A673 (cell line): ENCODE data around the gene LMAN1L.

Experiments used
- EZH2 ChIP-seq: fragments of 200-600 bp; sonication (generic); IDR thresholded peaks from 2 replicates; pipeline ENCODE4 v1.6.1; 2017; ENCODE audit warnings: borderline replicate concordance, low read depth, mild to moderate bottlenecking, mixed read lengths, antibody characterized with exemption, low read length; ENCODE audit not compliant: poor library complexity, severe bottlenecking
- TF ChIP-seq, protein P1 (sequence below): fragments of 300-800, 200-600 bp; sonication (generic); conservative IDR thresholded peaks from 2 replicates; pipeline ENCODE4 v1.5.1; 2017; ENCODE audit warnings: low read depth, mild to moderate bottlenecking, antibody characterized with exemption, low read length, moderate library complexity, mixed read lengths

DNA sequence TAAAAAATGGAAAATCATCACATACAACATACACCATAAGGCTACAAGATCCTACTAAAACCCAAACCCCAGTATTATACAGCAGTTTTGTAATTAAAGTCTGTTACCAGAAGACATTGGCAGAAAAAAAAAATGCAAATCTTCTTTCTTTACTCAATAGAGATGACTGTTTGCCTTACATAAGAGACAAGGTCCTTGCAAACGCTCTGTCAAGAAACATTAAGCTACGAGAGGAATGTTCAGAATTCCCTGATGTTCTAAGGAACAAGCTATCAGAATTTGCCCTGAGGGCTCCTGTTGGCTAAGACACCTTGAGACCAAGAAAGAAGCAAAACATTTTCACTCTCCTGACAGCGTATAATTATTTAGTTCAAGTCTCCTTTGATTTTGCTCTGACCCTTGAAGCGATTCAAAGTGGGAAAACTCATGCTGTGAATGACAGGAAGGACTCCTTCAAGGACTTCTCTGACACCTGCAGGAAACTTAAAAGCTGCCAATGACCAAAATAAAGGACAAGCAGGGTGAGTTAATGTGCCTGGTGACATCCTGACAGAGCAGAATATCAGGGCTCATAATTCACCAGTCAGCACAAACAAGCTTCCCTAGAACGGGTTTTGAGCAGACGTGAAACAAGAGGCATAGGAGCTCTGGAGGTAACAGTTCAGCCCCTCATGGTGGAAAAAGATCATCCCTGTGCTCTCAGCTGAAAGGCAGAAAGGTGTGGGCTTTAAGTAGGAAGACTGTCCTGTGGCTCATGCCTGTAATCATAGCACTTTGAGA is 58.0 kb downstream of the LMAN1L start:
- TF ChIP-seq, protein P1, sequence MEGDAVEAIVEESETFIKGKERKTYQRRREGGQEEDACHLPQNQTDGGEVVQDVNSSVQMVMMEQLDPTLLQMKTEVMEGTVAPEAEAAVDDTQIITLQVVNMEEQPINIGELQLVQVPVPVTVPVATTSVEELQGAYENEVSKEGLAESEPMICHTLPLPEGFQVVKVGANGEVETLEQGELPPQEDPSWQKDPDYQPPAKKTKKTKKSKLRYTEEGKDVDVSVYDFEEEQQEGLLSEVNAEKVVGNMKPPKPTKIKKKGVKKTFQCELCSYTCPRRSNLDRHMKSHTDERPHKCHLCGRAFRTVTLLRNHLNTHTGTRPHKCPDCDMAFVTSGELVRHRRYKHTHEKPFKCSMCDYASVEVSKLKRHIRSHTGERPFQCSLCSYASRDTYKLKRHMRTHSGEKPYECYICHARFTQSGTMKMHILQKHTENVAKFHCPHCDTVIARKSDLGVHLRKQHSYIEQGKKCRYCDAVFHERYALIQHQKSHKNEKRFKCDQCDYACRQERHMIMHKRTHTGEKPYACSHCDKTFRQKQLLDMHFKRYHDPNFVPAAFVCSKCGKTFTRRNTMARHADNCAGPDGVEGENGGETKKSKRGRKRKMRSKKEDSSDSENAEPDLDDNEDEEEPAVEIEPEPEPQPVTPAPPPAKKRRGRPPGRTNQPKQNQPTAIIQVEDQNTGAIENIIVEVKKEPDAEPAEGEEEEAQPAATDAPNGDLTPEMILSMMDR = no peak
- no peak for TF ChIP-seq EZH2
